ENCODE results near the gene ITGA8.

The ITGA8 gene

DNA sequence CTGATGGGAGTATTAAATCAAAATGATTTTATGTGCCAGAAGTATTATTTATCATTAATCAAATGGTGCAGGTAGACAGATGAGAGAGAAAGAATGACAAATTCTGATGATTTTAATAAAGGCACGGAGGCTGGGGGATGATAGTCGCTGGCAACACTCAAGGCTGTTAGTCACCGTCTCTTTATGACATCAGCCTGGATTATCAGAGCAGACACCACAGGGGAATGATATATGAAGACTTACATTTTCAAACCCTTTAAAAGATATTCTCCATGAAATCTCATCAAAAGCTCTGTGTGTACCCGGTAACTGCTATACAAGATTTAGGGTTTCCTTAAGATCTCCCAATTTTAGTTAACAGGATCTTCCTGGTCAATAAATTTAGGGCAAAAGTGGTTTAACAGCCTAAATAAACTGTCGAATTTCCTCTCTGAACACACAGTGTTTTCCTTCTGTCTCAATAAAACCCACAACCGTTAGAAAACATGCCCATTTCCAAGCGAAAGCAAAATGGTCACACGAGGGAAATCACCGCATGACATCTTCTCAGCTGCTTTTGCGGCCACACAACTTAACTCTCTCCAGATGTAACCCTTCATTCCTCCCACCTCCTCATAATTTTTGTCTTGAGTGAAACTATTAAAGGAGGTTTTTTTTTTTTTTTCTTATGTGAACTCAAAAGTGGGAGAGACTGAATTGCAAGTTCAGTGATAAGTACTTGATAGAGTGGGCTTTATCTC, 215.5 kb downstream of the ITGA8 start:
- peak; percentile 35 for DNase-seq (ENCODE audit: low spot score)
- no peak for TF ChIP-seq CTCF (IDR thresholded peaks at IDR 0.05; ENCODE audit: extremely low read depth, insufficient read depth, missing control alignments)
- in situ Hi-C loops (cut with MboI; ENCODE audit: low pct_unique_long_range_greater_than_20kb, low sequenced_read_pairs, unreplicated experiment), result no loop called here

DNA sequence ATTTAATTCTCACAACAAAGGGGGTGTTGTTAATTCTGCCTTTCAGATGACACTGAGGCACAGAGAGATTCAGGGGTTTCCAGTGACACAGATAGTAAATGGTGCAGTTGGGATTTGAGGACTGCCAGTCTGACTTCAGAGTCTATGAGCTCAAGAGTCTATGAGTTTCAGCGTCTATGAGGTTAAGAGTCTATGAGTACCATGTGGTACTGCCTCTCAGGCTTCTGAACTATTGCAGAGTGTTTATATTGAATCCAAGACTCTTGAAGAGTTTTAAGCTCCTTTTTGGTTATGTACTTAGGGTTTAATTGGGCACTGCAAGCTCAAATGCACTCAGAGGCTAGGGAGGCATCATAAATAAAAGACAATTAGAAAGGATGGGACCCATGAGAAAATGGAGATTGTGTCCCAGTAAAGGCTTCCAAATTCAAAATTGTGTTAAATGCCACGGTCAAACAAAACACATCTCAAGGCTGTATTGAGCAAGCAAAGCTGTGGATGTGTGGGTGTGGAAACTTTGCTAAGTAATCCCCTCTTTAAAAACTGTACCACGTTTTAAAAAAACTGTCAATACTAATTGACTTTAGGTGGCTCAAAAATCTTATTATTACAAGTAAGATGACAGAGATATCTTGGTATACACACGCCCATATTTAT, 224.7 kb downstream of the ITGA8 start:
- no peak for DNase-seq (ENCODE audit: low spot score)
- in situ Hi-C loops (cut with MboI; ENCODE audit: low pct_unique_long_range_greater_than_20kb, low sequenced_read_pairs, unreplicated experiment), result no loop called here
- no peak for TF ChIP-seq CTCF (IDR thresholded peaks at IDR 0.05; ENCODE audit: extremely low read depth, insufficient read depth, missing control alignments)

DNA sequence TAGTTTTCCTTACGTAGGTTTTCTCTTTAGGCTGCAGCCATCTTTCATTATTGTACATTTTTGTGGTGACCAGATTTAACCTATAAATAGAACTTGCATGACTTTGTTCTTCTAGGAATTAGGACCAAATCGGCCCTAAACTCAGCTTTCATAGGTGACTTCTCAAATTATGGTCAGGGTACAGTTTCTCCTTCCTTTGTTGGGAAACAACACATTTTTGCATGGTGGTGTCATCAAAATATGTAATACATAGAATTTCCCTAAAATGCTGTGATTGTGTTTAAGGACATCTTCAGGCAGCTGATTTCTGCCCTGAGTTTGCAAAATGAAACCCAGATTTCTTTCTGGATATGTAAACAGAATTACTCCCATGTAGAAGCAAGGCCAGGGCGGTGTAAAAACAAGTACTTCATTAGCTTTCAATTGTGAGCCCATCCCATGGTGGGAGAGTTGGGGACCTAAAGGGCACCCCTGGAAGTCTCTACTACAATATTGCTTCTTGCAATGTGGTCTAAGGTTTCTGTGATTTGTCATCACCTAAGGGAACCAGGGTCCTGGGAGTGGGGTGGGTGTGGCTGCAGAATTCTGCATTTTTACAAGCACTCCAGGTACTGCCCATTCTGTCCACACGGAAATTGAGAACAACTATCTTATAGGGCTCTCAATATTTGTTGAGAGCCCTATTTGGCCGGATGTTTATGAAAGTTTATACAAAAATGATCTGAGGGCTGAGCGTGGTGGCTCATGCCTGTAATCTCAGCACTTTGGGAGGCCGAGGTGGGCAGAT, 227.7 kb downstream of the ITGA8 start:
- no peak for DNase-seq (ENCODE audit: low spot score)
- in situ Hi-C loops (cut with MboI; ENCODE audit: low pct_unique_long_range_greater_than_20kb, low sequenced_read_pairs, unreplicated experiment), result no loop called here
- TF ChIP-seq CTCF (IDR thresholded peaks at IDR 0.05; ENCODE audit: extremely low read depth, insufficient read depth, missing control alignments), result no peak

DNA sequence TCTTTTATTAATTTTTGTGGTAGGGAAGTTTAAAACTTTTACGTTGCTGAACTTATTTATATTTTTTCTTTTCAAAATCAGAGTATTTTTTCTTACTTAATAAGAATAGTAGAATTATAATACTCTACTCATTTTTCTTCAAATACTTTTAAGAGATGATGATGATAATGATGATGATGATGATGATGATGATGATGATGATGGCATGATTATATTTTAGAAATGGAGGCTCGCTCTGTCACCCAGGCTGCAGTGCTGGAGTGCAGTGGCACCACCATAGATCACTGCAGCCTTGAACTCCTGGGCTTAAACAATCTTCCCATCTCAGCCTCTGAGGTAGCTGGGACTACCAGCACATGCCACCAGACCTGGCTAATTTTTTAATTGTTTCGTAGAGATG, 230.3 kb downstream of the ITGA8 start:
- in situ Hi-C loops (cut with MboI; ENCODE audit: low pct_unique_long_range_greater_than_20kb, low sequenced_read_pairs, unreplicated experiment), result no loop called here
- DNase-seq (ENCODE audit: low spot score), result no peak
- TF ChIP-seq CTCF (IDR thresholded peaks at IDR 0.05; ENCODE audit: extremely low read depth, insufficient read depth, missing control alignments), result no peak

GRCh38 chr10:15487376-15487775, 232.3 kb downstream of the ITGA8 start:
- DNase-seq (ENCODE audit: low spot score), result no peak
- in situ Hi-C loops (cut with MboI; ENCODE audit: low pct_unique_long_range_greater_than_20kb, low sequenced_read_pairs, unreplicated experiment), result no loop called here
- no peak for TF ChIP-seq CTCF (IDR thresholded peaks at IDR 0.05; ENCODE audit: extremely low read depth, insufficient read depth, missing control alignments)

DNA sequence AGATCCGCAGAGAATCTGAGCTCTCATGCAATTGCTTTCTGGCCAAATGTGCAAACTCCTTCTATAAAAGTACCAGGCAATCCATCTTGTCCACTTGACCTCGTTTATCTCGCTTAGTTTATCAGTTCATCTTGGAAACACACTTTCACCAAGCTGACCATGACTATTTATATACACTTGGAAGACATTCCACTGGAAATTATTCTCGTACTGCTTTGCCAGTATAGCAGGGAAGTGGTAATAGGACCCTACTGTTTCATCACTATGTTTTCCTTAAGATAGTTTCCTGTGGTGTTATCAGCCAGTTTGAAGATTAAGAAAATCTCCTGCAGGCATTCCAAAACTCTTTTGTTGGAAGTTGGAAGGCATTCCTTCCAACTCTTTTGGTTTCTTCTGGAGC, 233.3 kb downstream of the ITGA8 start:
- no peak for DNase-seq (ENCODE audit: low spot score)
- in situ Hi-C loops (cut with MboI; ENCODE audit: low pct_unique_long_range_greater_than_20kb, low sequenced_read_pairs, unreplicated experiment), result no loop called here
- TF ChIP-seq CTCF (IDR thresholded peaks at IDR 0.05; ENCODE audit: extremely low read depth, insufficient read depth, missing control alignments), result no peak

Measured in GM13977 (cell line).